HG03575 (cell line): ENCODE results near the gene THSD4.

Experiments used
- ATAC-seq: cut with Tn5 transposase; IDR thresholded peaks from one replicate; pipeline ENCODE4 v1.9.1; 2021; ENCODE audit not compliant: unreplicated experiment, insufficient number of reproducible peaks, low FRiP score; ENCODE audit errors: extremely low read depth

The THSD4 gene

GRCh38 chr15:71468715-71469114, 353.4 kb downstream of the THSD4 start:
- ATAC-seq: no peak

- ATAC-seq: no peak
These were observed 354.1 kb downstream of the THSD4 start for GRCh38 chr15:71469413-71469812.

- no peak for ATAC-seq
These were observed 356.1 kb downstream of the THSD4 start for GRCh38 chr15:71471347-71471746.

- no peak for ATAC-seq
These were observed 357.3 kb downstream of the THSD4 start for GRCh38 chr15:71472566-71472965.

GRCh38 chr15:71473751-71474150, 358.5 kb downstream of the THSD4 start:
- no peak for ATAC-seq

GRCh38 chr15:71476823-71477222, 361.6 kb downstream of the THSD4 start:
- no peak for ATAC-seq

GRCh38 chr15:71480556-71480955, 365.3 kb downstream of the THSD4 start:
- ATAC-seq: no peak

- ATAC-seq: no peak
These were observed 368.8 kb downstream of the THSD4 start for GRCh38 chr15:71484080-71484479.

GRCh38 chr15:71485094-71485693, 369.9 kb downstream of the THSD4 start:
- no peak for ATAC-seq

- ATAC-seq: no peak
These were observed 374.3 kb downstream of the THSD4 start for GRCh38 chr15:71489570-71489969.

- no peak for ATAC-seq
These were observed 378.3 kb downstream of the THSD4 start for GRCh38 chr15:71493526-71493925.

- no peak for ATAC-seq
These were observed 379.5 kb downstream of the THSD4 start for GRCh38 chr15:71494563-71495397.

- no peak for ATAC-seq
These were observed 380.1 kb downstream of the THSD4 start for GRCh38 chr15:71495398-71495780.

GRCh38 chr15:71496336-71496955, 381.2 kb downstream of the THSD4 start:
- ATAC-seq: no peak

- no peak for ATAC-seq
These were observed 386.2 kb downstream of the THSD4 start for GRCh38 chr15:71501344-71502076.

GRCh38 chr15:71502077-71502432, 386.8 kb downstream of the THSD4 start:
- no peak for ATAC-seq

- no peak for ATAC-seq
These were observed 390.7 kb downstream of the THSD4 start for GRCh38 chr15:71505962-71506361.

GRCh38 chr15:71506946-71507345, 391.7 kb downstream of the THSD4 start:
- ATAC-seq: no peak

- no peak for ATAC-seq
These were observed 392.9 kb downstream of the THSD4 start for GRCh38 chr15:71508081-71508682.
